HUES48 (cell line): ENCODE data around the gene CARD19.

Experiments
- H3K27ac ChIP-seq: one replicate; pipeline ENCODE4 v1.7.0; 2013; ENCODE audit warnings: low read depth, low read length, inconsistent platforms
- H3K27me3 ChIP-seq: 2 replicates; pipeline ENCODE4 v1.6.1; 2013; ENCODE audit warnings: mild to moderate bottlenecking, low read length; ENCODE audit not compliant: control insufficient read depth, insufficient read depth
- H3K36me3 ChIP-seq: 2 replicates; pipeline ENCODE4 v1.6.1; 2013; ENCODE audit warnings: low read length; ENCODE audit not compliant: control insufficient read depth, insufficient read depth
- H3K4me1 ChIP-seq: 2 replicates; pipeline ENCODE4 v1.6.1; 2013; ENCODE audit warnings: mild to moderate bottlenecking, low read length; ENCODE audit not compliant: control insufficient read depth, insufficient read depth
- H3K4me3 ChIP-seq: 2 replicates; pipeline ENCODE4 v1.5.1; 2013; ENCODE audit warnings: mild to moderate bottlenecking, low read depth, low read length
- H3K9ac ChIP-seq: 2 replicates; pipeline ENCODE4 v1.6.1; 2013; ENCODE audit warnings: mild to moderate bottlenecking, low read depth, low read length, moderate library complexity
- H3K9me3 ChIP-seq: 2 replicates; pipeline ENCODE4 v1.6.1; 2013; ENCODE audit warnings: low read length; ENCODE audit not compliant: control insufficient read depth, insufficient read depth

Gene CARD19

DNA sequence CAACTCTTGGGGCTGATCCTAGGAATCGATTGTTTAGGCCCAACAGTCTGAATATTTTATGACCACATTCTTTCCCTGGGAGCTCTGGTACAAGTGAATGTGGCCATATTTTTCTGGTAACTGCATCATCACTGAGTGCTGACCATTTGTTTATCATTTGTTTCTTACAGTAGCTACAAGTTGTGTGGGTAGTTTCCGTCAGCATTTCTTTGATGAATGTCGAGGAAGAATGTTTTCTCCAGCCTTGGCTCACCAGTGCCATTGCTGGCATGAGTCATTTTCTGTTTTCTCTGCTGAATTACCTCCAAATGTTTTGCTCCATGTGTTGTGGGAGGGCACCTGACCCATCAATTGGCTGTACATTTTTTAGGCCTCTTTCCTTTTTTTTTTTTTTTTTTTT is 14.1 kb upstream of the CARD19 start:
- H3K9ac ChIP-seq = no peak overlapping the region
- H3K4me3 ChIP-seq = no peak overlapping the region
- H3K9me3 ChIP-seq = no peaks in the 10 kb centered on the region
- H3K4me1 ChIP-seq = no peaks in the 10 kb centered on the region
- no peak overlapping the region for H3K27ac ChIP-seq
- H3K36me3 ChIP-seq = no peaks in the 10 kb centered on the region
- no peaks in the 10 kb centered on the region for H3K27me3 ChIP-seq

- H3K4me1 ChIP-seq = no peaks in the 10 kb centered on the region
- H3K27me3 ChIP-seq = no peaks in the 10 kb centered on the region
- H3K27ac ChIP-seq = no peak overlapping the region
- no peak overlapping the region for H3K9ac ChIP-seq
- no peaks in the 10 kb centered on the region for H3K9me3 ChIP-seq
- H3K4me3 ChIP-seq = no peak overlapping the region
- H3K36me3 ChIP-seq = no peaks in the 10 kb centered on the region
Observed at GRCh38 chr9:93082841-93083411, 13.1 kb upstream of the CARD19 start.

DNA sequence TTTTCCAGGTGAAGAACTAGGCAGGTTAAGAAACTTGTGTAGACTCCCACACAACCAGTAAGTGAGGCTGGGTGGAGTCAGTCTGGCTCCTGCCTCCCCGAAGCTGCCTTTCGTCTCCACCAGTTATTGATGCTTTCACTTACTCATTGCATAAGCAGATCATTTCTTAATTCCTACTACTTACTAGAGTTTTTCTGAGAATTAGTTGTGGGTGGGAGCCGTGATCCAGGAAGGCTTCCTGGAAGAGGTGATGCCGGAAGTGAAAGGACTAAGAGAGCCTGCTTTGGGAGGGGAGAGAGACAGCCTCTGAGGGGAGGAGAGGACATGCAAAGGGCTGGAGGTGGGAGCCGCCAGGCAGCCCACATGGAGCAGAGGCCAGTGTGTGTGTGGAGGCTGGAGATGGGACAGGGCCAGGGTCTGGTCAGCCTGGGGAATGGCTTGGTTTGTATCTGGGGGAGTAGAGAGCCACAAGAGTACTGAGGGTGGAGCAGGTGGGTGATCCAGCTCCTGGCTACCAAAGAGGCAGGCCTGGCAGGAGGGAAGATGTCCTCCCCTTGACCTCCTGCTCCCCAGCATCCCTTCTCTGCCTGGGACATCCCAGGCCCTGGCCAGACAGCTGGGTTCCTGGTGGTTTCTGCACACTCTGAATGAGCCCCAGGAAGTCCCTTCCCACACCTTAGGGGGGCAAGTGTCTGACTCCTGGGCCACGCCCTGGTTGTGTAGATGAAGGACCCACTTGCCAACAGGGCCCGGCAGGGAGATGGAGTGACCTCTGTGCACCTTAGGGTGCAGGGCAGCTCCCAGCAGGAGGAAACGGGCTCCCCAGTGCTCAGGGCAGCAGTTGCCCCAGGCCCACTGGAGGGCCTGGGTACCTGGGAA is 12.2 kb upstream of the CARD19 start:
- H3K27me3 ChIP-seq = no peaks in the 10 kb centered on the region
- no peak overlapping the region for H3K9ac ChIP-seq
- no peaks in the 10 kb centered on the region for H3K36me3 ChIP-seq

GRCh38 chr9:93084471-93084881 is 11.5 kb upstream of the CARD19 start:
- Histone ChIP-seq H3K4me1 (no peaks in the 10 kb centered on the region), H3K9ac (no peak overlapping the region), H3K9me3 (no peaks in the 10 kb centered on the region), H3K27ac (no peak overlapping the region), H3K4me3 (no peak overlapping the region), H3K27me3 (no peaks in the 10 kb centered on the region), H3K36me3 (no peaks in the 10 kb centered on the region)

More for the DNA sequence above, 12.2 kb upstream of the CARD19 start:
- Histone ChIP-seq H3K4me1 (no peaks in the 10 kb centered on the region), H3K27ac (no peak overlapping the region), H3K4me3 (no peak overlapping the region), H3K9me3 (no peaks in the 10 kb centered on the region)

- no peak overlapping the region for H3K27ac ChIP-seq
- no peak overlapping the region for H3K4me3 ChIP-seq
- no peaks in the 10 kb centered on the region for H3K36me3 ChIP-seq
- no peaks in the 10 kb centered on the region for H3K9me3 ChIP-seq
- H3K27me3 ChIP-seq = no peaks in the 10 kb centered on the region
- no peak overlapping the region for H3K9ac ChIP-seq
- no peaks in the 10 kb centered on the region for H3K4me1 ChIP-seq
Observed at GRCh38 chr9:93085676-93086075, 10.3 kb upstream of the CARD19 start.

DNA sequence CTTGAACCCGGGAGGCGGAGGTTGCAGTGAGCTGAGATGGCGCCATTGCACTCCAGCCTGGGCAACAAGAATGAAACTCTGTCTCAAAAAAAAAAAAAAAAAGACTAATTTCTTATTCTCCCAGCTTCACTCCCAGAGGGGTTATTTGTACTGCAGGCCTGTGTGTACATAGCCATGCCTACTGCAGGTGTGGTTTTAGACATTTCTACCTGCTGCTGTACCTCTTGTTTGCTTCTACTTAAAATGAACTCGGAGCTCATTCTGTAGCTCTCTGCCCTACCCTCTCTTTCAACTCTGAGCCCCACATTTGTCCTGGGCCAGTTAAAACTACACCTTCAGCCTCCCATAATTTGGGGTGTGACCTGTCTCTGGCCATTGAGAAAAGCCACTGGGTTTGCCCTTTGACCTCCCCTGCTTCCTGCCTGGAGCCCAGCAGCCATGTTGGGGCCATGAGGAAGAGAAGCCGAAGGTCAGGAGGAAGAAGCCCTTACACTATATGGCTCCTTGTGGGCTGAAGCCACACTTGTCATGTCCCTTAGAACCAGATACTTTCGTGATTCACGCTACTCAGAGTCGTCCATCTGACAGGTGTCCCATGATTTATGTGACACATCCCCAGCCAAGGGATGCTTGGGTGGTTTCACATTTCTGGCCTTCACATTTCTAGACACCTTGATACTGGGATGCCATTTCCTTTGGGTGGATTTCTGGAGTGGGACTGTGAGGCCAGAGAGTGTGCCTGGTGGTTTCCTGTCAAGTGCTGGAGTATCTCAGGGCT is 9.4 kb upstream of the CARD19 start:
- Histone ChIP-seq H3K4me1 (no peaks in the 10 kb centered on the region), H3K27ac (no peak overlapping the region), H3K36me3 (no peaks in the 10 kb centered on the region), H3K9me3 (no peaks in the 10 kb centered on the region), H3K27me3 (no peaks in the 10 kb centered on the region), H3K9ac (no peak overlapping the region), H3K4me3 (no peak overlapping the region)

- Histone ChIP-seq H3K9me3 (no peaks in the 10 kb centered on the region), H3K36me3 (no peaks in the 10 kb centered on the region), H3K4me1 (no peaks in the 10 kb centered on the region), H3K9ac (no peak overlapping the region), H3K27me3 (no peaks in the 10 kb centered on the region), H3K4me3 (no peak overlapping the region), H3K27ac (no peak overlapping the region)
Observed at GRCh38 chr9:93087971-93088655, 7.9 kb upstream of the CARD19 start.

GRCh38 chr9:93088656-93089015 is 7.4 kb upstream of the CARD19 start:
- no peaks in the 10 kb centered on the region for H3K4me1 ChIP-seq
- H3K9ac ChIP-seq = no peak overlapping the region
- H3K27me3 ChIP-seq = no peaks in the 10 kb centered on the region
- no peaks in the 10 kb centered on the region for H3K9me3 ChIP-seq
- no peaks in the 10 kb centered on the region for H3K36me3 ChIP-seq
- H3K4me3 ChIP-seq = no peak overlapping the region
- no peak overlapping the region for H3K27ac ChIP-seq

GRCh38 chr9:93089024-93089423 is 7.0 kb upstream of the CARD19 start:
- Histone ChIP-seq H3K9ac (no peak overlapping the region), H3K4me3 (no peak overlapping the region), H3K36me3 (no peaks in the 10 kb centered on the region), H3K27ac (no peak overlapping the region), H3K9me3 (no peaks in the 10 kb centered on the region), H3K4me1 (no peaks in the 10 kb centered on the region), H3K27me3 (no peaks in the 10 kb centered on the region)

GRCh38 chr9:93089481-93089991 is 6.5 kb upstream of the CARD19 start:
- H3K27me3 ChIP-seq = no peaks in the 10 kb centered on the region
- no peak overlapping the region for H3K4me3 ChIP-seq
- no peak overlapping the region for H3K9ac ChIP-seq
- H3K4me1 ChIP-seq = no peaks in the 10 kb centered on the region
- H3K36me3 ChIP-seq = no peaks in the 10 kb centered on the region
- no peaks in the 10 kb centered on the region for H3K9me3 ChIP-seq
- H3K27ac ChIP-seq = no peak overlapping the region
